Erythroblast (primary cell): ENCODE data around the gene EPHA4.

Experiments
- GATA1 ChIP-seq: IDR thresholded peaks from 2 replicates; pipeline ENCODE4 v1.6.1; 2011; ENCODE audit warnings: low read depth, mild to moderate bottlenecking, control low read depth, low read length, moderate library complexity
- POLR2A ChIP-seq: IDR thresholded peaks from 2 replicates; pipeline ENCODE4 v1.6.1; 2011; ENCODE audit warnings: mild to moderate bottlenecking, low read length

DNA sequence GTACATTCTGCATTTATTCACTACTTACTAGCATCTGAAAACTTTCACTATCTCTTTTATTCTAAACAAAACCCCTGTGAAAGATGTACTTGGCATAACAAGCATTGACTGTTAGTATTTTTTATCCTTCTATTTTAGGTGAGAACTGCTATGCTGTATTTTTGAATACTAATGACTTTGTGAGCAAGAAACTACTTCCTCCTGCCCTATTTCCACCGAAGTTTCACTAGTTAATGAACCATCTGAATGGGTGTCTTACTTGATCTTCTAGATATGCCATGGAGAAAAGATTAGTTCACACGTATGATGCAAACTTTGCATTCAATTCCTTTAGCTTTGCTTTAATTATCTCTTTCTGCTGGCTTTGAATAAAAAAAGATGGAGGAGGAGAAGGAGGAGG, 68.1 kb downstream of the EPHA4 start:
- TF ChIP-seq POLR2A: no peak
- no peak for TF ChIP-seq GATA1
